HG03378 (cell line): ENCODE results near the gene SLC19A3.
"Not testable (repeated sequence)": the region's sequence is repeated elsewhere in the genome, so short reads cannot be mapped to it uniquely, and the experiment has no call there.

Experiments
- ATAC-seq: cut with Tn5 transposase; IDR thresholded peaks from one replicate; pipeline ENCODE4 v1.9.1; 2021; ENCODE audit warnings: mild to moderate bottlenecking, moderate library complexity; ENCODE audit not compliant: unreplicated experiment

The SLC19A3 gene

DNA sequence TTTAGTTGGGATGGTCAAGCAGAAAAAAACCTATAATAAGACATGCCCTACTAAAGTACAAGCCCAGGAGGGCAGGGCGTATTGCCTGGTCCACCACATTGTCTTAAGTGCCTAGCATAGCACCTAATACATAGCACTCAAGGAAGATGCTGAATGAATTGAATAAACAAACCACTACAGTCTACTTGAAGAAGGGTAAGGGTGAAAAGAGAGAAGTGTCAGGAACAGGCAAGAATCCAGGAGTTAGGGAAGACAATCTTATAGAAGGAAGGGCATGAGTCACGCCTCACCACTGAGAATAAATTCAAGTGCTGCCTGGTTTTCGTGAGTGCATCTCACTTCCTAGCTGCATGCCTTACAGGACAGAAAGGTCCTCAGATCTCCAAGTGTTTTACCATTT is 13.9 kb downstream of the SLC19A3 start:
- no peak for ATAC-seq

DNA sequence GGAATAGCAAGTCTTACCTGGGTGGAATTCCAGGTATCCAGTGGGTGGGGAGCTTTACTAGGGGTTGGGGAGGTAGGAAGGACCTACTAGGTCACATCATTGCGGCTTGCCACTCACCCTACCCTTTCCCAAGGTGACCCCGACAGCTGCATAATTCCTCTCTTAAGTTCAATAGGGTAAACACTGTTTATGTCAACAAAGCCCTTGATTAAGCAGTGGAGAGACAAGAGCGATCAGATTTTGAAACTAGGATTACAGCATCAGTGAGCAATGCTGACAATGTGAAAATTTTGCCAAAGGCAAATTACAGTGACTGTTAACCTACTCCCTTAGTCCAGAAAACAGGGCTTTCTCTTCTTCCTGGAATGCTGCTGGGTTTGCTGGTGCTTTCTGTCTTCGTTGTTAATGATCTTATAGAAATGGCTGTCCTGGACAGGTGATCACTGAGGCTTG is 14.5 kb downstream of the SLC19A3 start:
- ATAC-seq: no peak

DNA sequence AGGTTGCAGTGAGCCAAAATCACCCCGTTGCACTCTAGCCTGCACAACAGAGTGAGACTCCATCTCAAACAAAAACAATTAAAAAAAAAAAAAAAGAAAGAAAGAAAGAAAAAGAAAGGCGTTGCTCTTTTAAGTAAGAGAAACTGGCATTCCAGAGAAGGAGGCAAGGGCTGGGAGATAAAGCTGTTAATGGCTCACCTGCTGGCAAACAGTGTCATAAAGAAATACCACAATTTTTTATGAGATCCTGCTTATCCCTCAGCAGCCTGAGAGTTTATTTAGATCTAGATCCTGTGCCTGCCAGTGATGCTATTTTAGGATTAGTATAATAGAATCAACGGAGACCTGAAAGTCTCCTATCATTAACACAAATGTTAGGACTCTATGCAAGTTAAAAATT is 16.3 kb downstream of the SLC19A3 start:
- no peak for ATAC-seq

DNA sequence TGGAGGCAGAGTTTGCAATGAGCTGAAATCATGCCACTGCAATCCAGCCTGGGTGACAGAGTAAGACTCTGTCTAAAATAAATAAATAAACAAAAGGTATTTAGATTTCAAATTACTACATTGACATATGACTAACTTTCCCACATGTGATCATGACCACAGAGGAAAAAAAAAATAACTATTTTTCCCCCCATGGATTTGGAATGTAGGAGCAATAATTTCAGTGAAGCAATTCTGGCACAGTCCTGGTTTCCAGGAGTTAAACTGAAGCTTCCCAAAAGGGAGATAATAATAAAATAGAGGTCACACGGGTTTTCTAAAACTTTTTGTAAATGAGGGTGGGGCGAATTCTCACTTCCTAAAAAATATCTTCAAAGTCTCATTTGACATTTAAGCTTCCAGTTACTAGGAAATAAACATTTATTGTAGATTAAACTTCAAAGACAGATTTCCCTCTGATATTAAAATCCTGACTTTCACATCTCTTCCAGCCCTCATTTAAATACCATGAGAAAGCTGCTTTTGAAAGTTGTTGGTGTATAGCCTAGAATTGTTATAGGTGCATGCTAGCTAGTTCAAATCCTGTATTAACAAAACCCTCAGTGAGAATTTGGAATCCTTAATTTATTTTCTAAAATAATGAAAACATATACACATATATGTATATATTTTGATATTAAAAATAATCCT is 20.7 kb downstream of the SLC19A3 start:
- ATAC-seq: no peak

DNA sequence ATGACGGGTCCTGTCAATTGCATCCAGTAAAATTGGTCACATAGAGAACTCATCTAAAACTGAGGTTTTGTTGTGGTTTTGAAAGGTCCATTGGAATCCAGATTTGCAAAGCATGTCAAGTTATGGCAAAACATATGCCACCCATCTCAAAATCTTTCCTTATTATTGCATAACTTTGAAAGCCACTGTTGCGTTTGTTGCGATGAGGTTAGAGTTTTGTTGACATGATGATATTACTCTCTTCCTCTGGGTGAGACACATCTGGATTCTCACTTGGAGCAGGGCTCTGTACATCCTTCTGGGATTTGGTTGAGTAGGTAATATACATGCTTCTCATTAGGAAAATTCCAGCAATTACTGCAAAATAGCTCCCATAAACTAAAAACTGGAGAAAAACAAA is 30.6 kb downstream of the SLC19A3 start:
- no peak for ATAC-seq

DNA sequence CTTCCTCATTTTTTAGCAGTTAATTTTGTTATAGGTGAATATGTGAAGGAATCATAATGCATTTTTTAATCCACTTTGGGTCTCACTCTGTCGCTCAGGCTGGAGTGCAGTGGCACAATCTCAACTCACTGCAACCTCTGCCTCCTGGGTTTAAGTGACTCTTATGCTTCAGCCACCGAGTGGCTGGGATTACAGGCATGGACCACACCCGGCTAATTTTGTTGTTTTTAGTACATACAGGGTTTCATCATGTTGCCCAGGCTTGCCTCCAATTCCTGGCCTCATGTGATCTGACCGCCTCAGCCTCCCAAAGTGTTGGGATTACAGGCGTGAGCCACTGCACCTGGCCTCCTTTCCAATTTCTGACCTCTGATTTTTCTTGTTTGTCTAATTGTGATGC is 33.6 kb downstream of the SLC19A3 start:
- no peak for ATAC-seq

DNA sequence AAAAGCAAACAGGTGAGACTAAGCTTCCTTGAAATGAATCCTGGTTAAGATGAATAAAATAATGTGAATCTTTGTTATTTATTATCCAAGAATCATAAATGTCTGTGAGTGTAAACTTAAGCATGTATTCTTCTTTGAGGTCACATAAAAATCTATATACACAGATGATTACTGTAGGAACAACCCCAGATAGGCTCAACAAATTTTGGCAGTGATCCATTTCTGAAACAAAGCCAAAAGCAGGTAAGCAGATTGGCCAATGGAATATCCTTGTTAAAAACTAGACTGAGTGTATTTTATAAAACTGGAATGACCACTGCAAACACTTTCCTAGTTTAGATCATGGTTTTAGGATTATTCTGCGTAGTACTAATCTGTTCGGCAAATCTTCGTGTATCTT is 39.9 kb downstream of the SLC19A3 start:
- ATAC-seq: no peak

DNA sequence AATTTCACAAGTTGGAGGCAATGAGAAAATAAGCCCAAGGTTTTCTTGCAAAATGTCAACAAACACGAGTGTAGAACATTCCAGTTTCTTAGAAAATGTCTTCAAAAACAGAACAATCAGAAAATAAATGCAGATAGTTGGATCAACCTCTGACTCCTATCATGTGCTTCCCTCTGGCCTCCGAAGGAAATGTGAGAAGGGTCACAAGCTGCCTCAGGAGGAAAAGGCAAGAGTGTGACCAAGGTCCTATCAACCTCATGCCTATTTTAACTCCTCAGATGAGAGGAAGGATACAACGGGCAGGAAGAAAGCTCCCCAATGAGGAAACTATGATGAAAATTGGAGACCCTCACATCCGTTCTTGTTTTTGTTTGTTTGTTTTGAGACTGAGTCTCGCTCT is 43.3 kb downstream of the SLC19A3 start:
- ATAC-seq: no peak

DNA sequence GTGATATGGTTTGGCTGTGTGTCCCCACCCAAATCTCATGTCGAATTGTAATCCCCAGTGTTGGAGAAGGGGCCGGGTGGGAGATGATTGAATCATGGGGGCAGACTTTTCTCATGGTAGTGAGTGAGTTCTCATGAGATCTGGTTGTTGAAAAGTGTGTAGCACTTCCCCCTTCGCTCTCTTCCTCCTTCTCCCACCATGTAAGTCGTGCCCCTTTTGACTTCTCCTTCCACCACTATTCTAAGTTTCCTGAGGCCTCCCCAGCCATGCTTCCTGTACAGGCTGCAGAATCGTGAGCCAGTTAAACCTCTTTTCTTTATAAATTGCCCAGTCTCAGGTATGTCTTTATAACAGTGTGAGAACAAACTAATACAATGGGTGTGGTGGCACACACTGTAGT is 44.2 kb downstream of the SLC19A3 start:
- ATAC-seq: not testable (repeated sequence)

DNA sequence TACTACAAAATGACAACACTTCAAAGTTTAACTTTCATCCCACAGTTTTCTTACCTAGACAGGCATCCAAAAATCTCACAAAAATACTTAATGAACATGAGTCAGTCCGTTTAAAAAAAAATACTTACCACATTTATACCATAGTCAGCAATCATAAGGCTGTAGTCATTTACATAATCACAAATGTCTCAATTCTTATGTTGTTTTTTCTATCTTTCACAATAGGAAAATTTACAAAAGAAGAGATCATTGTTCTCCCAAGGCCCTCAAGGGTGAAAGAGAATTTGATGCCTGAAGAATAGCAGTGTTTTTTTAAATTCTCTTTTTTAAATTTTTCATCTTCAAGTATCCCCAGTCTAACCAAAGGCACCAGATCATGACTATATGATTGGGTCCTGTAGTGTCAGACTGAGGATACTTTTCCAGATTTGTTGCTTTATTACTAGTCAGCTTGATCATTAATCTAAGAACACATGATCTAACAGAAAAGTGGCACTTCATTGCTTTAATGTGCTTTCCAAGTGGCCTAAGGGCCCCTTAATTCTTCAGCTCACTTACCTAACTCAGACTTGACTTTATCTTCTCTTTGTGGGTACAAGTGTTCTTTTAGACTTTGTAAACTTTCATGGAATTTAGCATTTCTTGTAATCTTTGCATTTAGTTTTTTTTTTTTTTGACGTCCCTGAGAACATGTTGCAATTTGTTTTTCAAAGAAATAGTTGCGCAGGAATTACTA is 46.5 kb downstream of the SLC19A3 start:
- ATAC-seq: no peak

DNA sequence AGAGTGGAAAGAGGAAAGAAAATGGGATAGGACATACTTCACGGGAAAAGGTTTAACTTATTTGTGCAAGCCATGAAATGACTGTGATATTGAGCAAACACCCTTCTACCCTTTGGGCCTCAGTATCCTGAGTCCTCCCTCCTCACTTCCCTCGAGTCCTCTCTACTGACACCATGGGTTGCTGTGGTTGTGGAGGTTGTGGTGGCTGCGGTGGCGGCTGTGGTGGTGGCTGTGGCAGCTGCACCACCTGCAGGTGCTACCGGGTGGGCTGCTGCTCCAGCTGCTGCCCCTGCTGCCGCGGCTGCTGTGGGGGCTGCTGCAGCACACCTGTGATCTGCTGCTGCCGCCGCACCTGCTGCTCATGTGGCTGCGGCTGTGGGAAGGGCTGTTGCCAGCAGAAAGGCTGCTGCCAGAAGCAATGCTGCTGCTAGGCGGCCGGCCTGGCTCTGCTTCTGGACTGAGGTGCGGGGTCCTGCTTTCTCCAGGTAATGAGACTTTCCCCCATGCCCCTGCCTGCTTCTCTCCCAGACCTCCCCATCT is 51.1 kb downstream of the SLC19A3 start, which contains the start of gene SCYGR5:
Gene SCYGR5 (plus strand): TSS at position 174 of the 540 bp plus-strand sequence. CDS start 0 bp downstream, at position 174.
- not testable (repeated sequence) for ATAC-seq

DNA sequence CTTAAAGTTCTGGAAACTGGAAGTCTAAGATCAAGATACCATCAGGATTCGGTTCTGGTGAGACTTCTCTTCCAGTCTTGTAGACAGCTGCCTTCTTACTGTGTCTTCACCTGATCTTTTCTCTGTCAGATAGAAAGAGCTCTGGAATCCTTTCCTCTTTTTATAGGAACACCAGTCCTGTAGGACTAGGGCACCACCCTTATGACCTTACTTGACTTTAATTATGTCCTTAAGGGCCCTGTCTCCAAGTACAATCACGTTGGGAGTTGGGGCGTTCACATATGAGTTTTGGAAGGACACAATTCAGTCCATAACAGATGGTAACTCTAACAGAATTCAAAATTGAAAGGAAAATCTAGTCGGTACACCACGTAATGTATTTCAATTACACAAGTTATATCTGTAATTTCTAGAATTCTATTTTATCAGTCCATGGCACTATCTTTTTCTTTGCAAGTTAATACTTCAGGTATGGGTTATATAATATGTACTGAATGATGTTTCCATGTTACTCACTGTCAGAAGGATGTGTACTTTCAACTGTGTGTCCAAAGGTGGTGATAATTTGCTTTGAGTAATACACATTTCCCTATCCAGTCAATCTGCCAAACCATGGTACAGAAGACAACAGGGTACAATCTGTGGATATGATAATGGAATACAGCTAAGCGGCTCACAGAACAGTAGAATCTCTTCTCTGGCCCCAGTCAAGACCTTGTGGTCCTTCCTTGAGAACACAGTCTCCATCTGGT is 52.5 kb downstream of the SLC19A3 start:
- ATAC-seq: no peak

DNA sequence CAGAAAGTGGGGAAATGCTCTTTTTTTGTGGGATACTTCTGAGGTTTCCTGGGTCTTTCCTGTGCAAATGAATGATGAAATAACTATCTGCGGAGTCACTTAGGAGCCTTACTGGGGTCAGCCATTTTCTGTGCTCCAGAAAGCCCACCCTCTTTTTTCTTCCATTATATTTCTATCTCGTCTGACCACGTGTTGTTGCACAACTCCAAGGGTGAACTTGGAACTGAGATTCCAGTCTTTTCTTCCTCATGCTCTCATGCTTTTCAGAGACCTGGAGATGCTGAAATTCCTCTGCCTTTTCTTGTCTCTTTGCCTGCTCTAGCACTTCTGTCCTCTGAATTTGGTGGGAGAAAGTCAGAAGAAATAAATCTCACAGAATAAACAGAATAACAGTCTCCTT is 56.0 kb downstream of the SLC19A3 start:
- ATAC-seq: no peak

DNA sequence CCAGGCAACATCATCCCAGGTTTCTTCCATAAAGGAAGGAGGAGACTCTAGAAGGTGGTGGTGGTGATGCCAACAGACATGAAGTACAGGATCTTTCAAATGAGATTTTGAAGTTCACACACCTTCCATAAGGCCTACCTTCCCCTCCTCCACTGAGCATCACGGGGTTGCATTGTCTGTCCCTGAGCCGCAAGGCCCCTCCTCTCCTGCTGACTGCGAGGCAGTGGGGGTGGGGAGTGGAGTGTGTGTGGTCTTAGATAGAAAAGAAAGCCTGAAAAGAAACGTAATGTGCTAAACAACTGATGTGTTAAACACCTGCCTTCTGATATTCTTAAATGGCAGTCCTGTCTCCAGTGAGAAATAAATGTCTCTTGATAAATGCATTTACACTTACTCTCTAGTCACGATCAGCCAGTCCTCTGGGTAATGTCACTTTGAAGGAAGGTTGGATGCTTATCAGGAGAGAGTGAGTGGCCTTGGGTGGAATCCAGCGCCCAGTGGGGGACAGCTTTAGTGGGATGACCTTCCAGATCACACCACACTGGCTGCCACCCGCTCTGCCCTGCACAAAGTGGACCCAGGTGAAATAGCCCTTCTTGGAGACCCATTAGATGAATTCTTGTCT is 56.7 kb downstream of the SLC19A3 start:
- no peak for ATAC-seq

DNA sequence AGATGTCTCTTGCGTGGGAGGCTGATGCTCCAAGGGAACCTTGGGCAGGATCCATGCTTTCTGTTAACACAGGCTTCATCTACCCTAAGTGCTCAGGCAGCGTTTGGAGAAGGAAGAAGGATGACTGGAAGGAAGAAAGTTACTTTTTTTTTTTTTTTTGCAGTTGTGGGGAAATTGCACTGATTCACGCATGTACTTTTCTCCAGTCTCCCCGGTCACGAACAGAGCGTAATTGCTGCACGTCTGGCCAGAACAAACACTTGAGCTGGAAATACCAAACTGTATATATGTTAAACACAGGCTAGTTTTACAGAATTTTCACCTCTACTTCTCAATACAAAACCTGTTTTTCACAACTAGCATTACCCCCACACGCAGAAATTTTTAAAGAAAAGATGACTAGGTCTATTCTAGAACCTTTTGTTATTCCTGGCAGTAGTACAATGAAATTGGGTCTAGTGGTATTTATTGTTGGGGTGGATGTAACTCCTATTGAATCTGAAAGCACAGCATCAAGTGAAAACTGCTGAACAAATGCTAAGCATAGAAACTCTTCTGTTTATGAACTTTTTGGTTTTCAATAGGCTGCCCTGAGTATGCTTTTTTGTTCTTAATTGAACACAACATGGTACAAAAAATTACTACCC is 60.5 kb downstream of the SLC19A3 start:
- no peak for ATAC-seq

DNA sequence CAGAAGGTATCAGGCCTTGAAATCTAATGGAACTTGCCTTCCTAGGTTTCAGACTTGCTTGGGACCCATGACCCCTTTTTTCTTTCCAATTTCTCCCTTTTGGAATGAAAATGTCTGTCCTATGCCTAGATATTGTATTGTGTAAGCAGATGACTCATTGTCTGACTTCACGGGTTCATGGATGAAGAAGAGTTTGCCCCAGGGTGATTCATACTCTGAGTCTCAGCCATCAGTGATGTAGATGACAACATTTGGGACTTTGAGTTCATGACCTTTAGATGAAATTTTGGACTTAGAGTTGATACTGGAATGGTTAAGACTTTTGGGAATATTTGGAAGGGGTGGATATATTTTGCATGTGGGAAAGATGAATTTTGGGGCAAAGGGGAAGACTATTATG is 62.4 kb downstream of the SLC19A3 start:
- ATAC-seq: no peak

DNA sequence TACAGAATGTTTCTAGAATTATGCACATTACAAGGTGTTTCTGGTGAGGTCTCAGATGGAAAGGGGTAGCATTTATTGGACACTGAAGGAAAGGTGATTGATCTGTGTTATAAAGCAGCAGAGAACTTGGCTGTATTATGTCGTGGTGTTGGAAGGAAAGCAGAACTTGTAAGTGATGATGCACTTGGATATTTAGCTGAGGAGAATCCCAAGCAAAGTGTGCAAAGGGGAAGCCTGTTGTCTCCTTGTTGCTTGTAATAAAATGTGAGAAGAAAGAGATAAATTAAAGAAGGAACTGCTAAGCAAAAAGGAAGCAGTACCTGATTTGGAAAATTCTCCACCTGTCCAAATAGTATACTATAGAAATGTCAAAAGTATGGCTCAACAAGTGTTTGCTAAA is 63.4 kb downstream of the SLC19A3 start:
- ATAC-seq: no peak

DNA sequence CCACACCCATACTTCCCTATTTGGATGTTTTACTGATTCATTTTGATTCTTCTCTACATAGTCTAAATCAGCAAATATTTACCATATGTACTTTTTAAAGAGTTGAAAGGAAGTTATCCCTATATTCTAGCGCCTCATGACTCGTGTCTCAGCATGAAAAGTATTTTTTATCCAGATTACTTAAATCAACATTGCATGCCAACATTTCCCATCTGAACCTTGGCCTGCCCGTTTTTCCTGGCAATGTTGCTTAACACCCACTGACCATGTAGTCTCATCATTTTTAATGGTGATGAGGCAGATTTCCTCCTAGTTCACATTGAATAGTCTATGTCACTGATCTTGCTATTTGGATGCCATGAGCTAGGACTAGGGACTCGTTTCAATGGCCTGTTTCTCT is 64.4 kb downstream of the SLC19A3 start:
- no peak for ATAC-seq

DNA sequence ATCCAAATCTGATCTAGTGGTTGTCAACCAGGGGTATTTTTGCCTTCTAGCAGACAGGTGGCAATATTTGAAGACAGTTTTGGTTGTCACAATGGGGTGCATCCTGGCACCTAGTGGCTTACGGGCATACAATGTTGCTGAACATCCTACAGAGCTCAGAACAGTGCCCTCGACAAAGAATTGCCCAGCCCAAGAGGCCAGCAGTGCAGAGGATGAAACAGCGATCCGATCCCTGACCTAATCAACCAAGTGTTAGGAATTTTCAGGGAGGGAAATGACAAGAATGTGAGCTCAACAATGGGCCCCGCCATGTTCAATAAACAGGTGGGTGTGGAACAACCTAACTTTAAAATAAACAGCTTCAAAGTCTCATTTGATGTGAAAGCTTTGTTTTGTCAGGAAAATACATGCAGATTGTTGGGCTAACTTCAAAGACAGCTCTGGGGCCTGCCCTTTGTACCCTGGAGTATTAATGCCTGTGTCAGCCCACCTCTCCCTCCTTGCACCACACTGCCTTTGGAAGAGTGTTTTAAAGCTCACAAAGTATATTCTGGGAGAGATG is 73.8 kb downstream of the SLC19A3 start:
- no peak for ATAC-seq

DNA sequence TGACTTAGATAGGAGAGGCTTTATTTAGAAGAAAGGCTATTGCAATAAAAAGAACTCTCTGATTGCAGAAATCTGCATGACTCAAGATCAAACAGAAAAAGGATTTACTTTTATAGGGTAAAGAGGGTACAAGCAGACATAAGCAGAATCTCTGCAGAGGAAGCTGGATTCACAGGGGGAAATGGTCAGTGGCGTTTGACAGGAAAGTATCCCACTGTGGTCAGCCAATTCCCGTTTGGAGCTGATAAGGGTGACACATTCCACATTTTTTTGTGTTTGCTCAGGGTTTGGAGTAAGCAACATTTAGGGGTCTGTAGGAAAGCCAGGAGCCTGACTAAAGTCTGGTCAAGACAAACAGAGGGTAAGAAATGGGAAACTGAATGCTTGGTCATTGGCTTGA is 75.2 kb downstream of the SLC19A3 start:
- no peak for ATAC-seq
